Caki2 (cell line): ENCODE data around the gene AGBL4. TPM values are rescaled to one million over a fixed set of nuclear protein-coding genes. Genes with fewer than 3 reads are reported as not detected.

Source experiments
- DNase-seq: peaks from one replicate; pipeline ENCODE4 v3.0.0-alpha.2; 2015; ENCODE audit warnings: low read depth
- in situ Hi-C: cut with HindIII; loops from 2 replicates; pipeline ENCODE4 v1.10.0; 2016; ENCODE audit warnings: low sequenced_read_pairs, low pct_unique_long_range_greater_than_20kb, mixed read lengths
- total RNA-seq: library from RNA; depleted of rRNA; stranded (reverse); fragments of >200 nt; shearing (Covaris generic); gene quantifications from 2 replicates; pipeline ENCODE4 v1.2.3, GENCODE V29; 2014; ENCODE audit warnings: low replicate concordance

Gene AGBL4
- total RNA-seq, 1 experiment from 2014 or later = not detected

GRCh38 chr1:48858200-48858920 lies 1165.4 kb downstream of the AGBL4 start:
- in situ Hi-C loops = no loop called here
- no peak for DNase-seq

DNA sequence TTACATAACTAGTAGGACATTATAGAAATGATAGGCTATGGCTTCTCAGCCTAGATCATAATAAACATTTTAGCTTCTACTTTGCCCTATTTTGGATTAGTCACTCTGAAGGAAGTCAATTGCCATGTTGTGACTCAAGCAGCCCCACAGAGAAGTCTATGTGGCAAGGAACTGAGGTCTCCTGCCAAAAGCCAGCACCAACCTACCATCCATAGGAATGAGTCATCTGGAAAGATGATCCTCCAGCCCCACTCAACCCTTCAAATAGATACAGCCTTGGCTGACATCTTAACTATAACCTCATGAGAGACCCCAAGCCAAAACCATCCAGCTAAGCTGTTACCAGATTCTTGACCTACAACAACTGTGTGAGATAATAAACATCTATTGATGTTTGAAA lies 1170.7 kb downstream of the AGBL4 start:
- no peak for DNase-seq
- in situ Hi-C loops = no loop called here

- no peak for DNase-seq
- in situ Hi-C loops = no loop called here
These were observed 1172.1 kb downstream of the AGBL4 start for GRCh38 chr1:48851638-48852037.

GRCh38 chr1:48848035-48848434 lies 1175.7 kb downstream of the AGBL4 start:
- in situ Hi-C loops = no loop called here
- DNase-seq = no peak

- in situ Hi-C loops = no loop called here
- DNase-seq = no peak
These were observed 1177.3 kb downstream of the AGBL4 start for GRCh38 chr1:48846441-48846840.

GRCh38 chr1:48844187-48844586 lies 1179.6 kb downstream of the AGBL4 start:
- in situ Hi-C loops = no loop called here
- DNase-seq = no peak

DNA sequence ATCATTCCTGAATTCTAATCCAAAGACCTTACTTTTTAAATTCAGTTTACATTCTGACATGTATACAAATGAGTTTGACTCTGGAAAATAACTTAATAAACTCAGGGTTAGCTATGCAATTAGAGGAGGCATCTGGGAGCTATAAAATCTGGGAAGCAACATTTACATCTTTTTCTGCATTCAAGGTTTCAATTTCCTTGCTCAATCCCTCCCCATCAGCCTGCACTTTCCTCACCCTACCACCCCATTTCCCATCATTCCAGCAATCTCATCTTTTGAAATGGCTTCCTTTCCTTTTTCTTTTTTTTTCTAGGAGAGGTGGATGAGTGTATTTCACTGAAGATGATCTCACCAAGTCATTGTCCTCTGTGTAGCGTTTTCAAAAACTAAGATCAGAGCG lies 1181.8 kb downstream of the AGBL4 start:
- DNase-seq = no peak
- in situ Hi-C loops = no loop called here

DNA sequence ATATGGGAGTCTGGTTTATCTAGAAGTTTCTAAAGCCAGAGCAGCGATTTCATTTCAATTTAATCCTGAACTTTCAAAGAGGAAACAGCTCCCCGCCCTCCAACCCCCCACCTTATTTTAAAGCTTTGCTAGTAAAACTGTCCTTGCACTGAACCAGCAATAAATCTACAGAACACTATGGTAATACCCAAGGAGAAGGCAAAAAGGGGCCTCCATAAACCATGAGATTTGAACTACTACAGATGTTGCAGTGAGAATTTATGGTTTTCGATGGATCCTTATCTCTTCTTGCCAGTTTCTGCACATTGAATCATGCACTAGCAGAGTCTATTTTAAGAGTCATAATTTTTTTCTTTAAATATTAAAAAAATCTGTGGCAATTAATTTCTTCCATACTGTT lies 1182.3 kb downstream of the AGBL4 start:
- DNase-seq = no peak
- in situ Hi-C loops = no loop called here

- no peak for DNase-seq
- in situ Hi-C loops = no loop called here
These were observed 1192.4 kb downstream of the AGBL4 start for GRCh38 chr1:48831120-48831978.

GRCh38 chr1:48830715-48831114 lies 1193.0 kb downstream of the AGBL4 start:
- no peak for DNase-seq
- in situ Hi-C loops = no loop called here

- DNase-seq = no peak
- in situ Hi-C loops = no loop called here
These were observed 1194.3 kb downstream of the AGBL4 start for GRCh38 chr1:48829446-48829845.

- DNase-seq = peak; percentile 78
- in situ Hi-C loops = no loop called here
These were observed 1200.6 kb downstream of the AGBL4 start for GRCh38 chr1:48823168-48823567.

DNA sequence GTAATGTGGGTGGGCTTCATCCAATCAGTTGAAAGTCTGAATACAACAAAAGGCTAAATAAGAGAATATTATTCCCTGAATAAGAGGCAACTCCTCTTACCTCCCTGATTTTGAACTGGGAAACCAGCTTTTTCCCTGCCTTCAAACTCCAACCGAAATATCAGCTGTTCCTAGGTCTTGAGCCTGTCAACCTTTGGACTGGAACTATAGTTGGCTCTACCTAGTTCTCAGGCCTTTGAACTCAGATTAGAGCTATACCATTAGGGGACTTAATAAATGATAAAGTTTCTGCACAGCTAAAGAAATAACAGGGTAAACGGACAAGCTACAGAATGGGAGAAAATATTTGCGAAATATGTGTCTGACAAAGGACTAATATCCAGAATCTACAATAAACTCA lies 1203.3 kb downstream of the AGBL4 start:
- in situ Hi-C loops = no loop called here
- DNase-seq = no peak

GRCh38 chr1:48817505-48818114 lies 1206.1 kb downstream of the AGBL4 start:
- peak; percentile 35 for DNase-seq

DNA sequence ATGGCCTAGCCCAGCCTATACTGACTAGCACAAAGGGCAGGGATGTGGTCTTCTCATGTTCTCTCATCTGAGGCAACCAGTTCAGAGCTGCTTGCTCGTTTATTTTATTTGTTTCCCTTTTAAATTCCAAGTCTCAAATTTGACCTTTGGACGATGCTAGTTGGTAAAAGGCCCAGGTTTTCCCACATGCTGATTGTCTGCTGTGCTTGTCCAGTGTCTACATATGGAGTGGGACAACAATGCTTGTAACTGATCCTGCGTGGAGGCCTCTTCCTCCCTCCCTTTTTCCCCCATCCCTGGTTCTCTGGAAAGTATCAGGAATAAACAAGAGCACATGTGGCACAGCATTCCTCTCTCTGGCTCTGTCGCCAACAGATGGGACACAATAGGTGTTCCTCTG lies 1213.0 kb downstream of the AGBL4 start:
- in situ Hi-C loops = no loop called here

More at GRCh38 chr1:48817505-48818114, 1206.1 kb downstream of the AGBL4 start:
- in situ Hi-C loops = no loop called here

DNA sequence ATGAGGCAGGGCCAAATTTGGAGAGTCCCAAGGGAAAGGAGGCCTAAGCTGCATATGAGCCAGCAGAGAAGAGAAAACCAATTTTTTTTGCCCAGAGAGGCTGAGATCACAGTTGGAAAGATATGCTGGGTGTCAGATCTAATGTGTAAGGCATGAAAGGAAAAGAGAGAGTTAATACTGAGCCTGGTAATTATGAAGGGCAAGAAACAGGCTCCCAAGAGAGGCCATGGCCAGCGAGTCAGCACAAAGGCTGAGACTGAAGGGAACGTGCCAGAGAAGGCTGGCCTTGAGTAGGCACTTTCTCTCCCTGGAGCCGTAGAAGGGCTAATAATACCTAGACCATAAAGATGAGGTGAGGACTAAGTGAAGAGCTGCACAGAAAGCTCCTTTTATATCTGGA lies 1215.3 kb downstream of the AGBL4 start:
- no peak for DNase-seq
- in situ Hi-C loops = no loop called here

More for the DNA sequence above, 1213.0 kb downstream of the AGBL4 start:
- no peak for DNase-seq

GRCh38 chr1:48807554-48808260 lies 1216.0 kb downstream of the AGBL4 start:
- in situ Hi-C loops = no loop called here
- no peak for DNase-seq

DNA sequence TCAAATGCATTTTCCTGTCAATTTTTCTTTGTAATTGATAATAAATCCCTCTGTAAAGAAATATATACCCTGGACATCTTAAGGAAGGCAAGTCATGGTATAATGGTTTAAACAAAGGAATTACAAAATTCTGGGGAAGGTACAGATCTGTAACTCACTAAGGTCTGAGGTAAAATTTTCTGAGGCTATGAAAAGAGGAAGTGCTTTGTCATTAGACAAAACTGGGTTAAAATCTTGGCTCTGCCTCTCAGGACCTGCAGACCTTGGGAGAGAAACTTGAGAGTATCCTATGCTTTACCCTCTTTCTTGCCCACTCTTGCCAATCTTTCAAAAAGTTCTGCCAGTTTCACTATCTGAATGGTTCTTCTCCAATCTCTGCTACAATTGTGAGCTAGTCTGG lies 1220.3 kb downstream of the AGBL4 start:
- DNase-seq = no peak
- in situ Hi-C loops = no loop called here

GRCh38 chr1:48794816-48795215 lies 1228.9 kb downstream of the AGBL4 start:
- in situ Hi-C loops = no loop called here
- no peak for DNase-seq
